ENCODE measurements around the gene FAM187B.
A peak's percentile ranks its signal among the peaks of the same experiment; 100 is the strongest.
"Not testable (repeated sequence)": the region's sequence is repeated elsewhere in the genome, so short reads cannot be mapped to it uniquely, and the experiment has no call there.

Gene FAM187B

DNA sequence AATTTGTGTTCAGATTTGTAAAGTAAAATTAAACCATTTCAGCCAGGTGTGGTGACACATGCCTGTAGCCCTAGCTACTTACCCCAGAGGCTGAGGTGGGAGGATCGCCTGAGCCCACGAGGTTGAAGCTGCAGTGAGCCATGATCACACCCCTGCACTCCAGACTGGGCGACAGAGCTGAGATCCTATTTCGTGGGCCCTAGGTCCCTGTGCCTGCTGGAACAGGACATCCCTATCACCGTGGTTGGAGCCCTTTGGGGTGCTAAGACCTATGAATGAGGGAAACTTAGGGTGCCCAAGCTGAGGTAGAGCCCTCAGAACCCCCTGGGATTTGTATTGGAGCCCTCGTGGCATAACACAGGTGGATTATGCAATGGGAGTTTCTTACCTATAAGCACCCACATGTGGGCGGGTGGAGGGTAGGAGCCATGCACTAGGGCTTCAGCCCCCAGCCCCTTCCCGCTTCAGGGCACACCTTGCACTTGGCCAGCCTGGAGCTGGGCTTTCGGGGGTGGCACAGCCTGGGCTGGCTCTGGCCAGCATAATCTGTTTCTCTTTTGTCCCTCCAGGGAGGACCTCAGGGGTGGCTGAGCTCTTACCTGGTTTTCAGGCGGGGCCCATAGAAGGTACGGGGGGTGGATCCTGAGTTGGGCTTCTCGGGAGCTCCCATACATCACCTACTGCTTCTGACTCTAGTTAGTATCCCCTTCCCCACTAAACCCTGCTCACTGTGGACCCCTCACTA, 33.0 kb upstream of the FAM187B start:
- no peak for DNase-seq

DNA sequence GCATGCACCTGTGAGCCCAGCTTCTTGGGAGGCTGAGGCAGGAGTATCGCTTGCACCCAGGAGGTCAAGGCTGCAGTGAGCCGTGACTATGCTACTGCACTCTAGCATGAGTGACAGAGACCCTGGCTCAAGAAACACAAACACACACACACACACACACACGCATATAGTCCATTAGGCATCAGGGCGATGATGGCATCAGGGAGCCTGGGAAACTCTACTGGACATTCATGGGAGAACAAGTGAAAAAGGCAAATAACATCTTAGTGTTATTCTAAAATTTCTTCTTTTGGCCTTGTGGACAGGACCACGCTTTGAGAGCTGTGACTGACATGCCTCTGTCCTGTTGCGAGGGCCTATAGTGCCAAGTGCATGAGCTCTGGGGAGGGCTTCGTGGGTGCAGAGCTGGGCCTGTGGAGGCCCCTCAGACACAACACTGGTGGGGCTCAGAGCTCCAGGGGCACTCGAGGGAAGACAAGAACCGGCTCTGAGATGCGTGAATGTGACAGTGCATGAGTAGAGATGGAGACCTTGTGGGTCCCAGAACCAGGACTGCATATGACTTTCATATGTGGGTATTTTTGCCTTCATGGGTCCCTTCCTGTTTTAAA, 32.3 kb upstream of the FAM187B start:
- no peak for DNase-seq

DNA sequence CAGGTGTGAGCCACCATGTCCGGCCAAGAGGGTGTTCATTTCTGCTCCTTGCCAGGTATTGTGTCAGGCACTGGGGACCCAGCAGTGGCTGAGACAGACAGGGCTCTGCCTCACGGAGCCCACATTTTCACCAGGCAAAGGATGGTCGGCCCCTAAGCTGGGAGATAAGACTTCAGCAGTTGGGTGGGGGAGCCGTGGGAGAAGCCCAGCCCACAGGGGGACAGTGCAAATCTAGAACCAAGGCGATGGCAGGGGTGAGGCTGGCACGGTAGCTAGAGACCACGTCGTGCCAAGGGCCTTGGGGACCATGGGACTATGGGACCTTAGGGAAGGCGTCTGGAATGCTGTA, 28.5 kb upstream of the FAM187B start:
- no peak for DNase-seq

- no peak for DNase-seq
These were observed 28.0 kb upstream of the FAM187B start for GRCh38 chr19:35256566-35256965.

GRCh38 chr19:35254341-35255297, 26.1 kb upstream of the FAM187B start:
- no peak for DNase-seq

DNA sequence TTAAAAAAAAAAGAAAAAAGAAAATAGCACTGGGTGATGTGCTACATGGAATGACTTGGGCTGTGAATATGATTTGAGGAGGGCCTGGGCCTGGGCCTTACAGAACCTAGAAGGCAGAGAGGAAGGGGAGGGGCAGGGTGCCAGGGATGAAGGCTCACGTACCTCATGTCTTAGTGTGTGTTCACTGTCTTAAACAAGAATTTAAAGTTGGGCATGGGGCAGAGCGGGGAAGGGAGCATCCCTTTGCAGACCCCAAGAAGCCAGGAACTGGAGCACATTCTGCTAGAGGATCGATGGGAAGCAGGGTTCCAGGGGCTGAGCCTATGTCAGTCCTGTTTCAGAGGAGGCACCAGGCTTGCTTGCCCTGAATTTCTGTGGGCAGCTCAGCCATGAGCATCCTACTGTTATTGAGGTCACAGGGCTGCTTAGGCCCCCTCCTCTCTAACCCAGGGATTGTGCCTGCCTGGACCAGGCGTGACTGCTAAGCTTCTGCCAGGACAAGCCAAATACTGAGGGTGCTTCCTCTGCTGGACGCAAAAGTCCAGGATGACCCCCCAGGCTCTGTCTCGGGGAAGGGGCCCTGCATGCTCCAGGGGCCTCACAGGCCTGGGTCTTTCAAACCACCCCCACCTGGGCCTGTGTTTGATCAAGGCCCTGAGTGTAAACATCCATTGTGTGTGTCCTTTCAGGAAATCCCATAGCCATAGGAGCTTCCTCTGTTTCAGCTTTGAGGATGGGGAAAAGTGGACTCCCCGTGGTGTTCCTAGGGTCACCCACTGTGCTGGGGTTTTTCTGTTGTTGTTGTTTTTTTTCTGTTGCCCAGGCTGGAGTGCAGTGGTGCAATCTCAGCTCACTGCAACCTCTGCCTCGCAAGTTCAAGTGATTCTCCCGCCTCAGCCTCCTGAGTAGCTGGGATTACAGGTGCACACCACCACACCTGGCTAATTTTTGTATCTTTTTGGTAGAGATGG, 25.1 kb upstream of the FAM187B start:
- DNase-seq, result peak; percentile 54

GRCh38 chr19:35251456-35251855, 22.9 kb upstream of the FAM187B start:
- no peak for DNase-seq

DNA sequence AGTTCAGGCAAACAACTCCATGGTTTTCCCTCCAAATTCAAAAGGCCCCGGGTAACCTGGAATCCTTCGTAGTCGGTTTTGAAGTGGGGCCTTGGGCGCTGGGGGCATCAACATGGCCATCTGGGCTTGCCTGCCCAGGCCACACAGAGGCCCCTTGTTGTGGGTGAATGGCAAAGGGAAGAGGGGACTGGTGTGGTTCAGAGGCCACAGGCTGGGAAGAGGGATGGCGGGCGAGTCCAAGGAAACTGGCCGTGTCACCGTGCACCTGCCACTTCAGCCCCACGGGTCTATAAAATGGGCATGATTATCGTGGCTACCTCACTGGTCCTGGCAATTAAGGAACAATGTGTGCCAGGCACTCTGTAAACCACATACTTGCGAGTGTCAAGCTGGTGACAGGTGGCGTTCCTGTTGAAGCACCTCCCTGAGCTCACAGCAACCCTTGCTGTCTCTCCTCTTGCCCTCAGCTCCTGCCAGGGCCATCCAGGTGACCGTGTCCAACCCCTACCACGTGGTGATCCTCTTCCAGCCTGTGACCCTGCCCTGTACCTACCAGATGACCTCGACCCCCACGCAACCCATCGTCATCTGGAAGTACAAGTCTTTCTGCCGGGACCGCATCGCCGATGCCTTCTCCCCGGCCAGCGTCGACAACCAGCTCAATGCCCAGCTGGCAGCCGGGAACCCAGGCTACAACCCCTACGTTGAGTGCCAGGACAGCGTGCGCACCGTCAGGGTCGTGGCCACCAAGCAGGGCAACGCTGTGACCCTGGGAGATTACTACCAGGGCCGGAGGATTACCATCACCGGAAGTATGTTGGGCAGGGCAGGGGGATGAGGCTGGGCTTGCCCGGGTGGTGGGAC, 21.5 kb upstream of the FAM187B start:
- peak; percentile 42 for DNase-seq

DNA sequence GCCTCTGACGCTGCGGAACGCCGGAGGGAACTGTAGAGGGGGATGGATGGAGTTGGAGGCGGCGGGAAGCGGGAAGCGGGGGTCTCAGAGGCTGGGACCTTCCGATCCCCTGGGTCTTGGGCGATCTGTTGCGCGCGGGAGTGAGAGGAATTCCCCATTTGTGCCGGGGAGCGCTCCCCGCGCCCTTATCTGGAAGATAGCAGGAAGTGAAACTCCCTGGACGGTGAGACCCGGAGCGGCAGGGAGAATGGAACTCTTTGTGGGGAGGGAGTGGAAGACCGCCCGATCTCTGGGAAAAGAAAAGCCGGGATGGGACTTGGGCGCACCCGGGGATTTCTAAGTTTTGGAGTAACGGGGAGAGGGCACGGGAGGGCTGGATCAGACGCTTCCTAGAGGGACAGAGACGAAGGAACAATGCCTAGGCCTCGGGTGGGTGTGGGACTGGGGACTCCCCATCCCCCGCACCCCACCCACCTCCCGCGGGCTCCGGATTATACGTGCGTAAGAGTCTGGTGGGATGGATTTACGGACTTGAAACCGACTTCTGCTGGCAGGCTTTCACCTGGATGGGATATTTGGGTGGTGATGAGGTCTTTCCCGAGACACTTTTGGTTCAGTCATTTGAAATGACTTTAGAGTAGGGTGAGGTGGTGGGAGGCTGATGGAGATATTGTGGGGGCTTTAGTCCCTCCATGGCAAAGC, 20.8 kb upstream of the FAM187B start:
- DNase-seq, result peak; percentile 80

GRCh38 chr19:35248310-35249145, 20.0 kb upstream of the FAM187B start, which contains the start of gene LSR:
Gene LSR (plus strand): TSS chr19:35249002. CDS start chr19:35249023, 21 bp downstream.
- peak; percentile 100 for DNase-seq

DNA sequence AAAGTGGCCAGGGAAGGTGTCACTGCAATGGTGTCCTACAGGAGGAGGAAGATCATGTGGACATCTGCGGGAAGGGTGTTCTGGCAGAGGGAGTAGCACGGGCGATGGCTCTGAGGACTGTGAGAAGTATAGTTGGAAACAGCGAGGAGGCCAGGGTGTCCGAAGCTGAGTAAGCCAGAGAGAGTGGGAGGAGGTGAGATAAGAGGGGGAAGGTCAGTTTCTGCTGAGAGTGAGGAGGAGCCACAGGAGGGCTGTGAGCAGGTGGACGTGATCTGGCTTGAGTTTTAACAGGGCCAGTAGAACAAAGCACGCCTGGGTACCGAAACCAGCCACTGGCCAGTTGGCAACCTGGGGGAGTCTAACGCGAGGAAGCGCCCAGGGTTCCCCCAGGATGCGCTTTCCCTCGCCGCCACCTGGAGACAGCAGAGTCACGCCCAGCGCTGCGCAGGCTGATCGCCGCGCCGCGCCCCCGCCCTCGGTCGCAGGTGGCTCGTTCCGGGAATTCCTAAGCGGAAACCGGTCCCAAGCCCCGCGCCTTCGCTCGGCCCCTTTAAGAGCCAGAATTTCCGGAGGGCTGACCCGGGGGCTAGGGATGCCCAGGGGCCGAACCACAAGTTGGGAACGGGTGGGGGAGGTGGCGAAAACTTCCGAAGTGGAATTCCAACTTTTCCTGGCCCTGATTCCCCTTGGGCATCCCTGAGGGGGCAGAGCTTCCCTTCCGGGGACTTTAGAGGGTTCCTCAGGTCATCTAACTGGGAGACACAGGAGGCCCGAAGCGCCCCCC, 19.2 kb upstream of the FAM187B start:
- DNase-seq, result peak; percentile 99

- DNase-seq, result no peak
These were observed 18.0 kb upstream of the FAM187B start for GRCh38 chr19:35246466-35247092.

- DNase-seq, result no peak
These were observed 12.9 kb upstream of the FAM187B start for GRCh38 chr19:35241417-35241816.

GRCh38 chr19:35240327-35240726, 11.8 kb upstream of the FAM187B start:
- DNase-seq, result no peak

- not testable (repeated sequence) for DNase-seq
These were observed 11.1 kb upstream of the FAM187B start for GRCh38 chr19:35239597-35239996.

GRCh38 chr19:35236638-35237400, 8.3 kb upstream of the FAM187B start:
- DNase-seq, result peak; percentile 36

GRCh38 chr19:35232912-35233311, 4.4 kb upstream of the FAM187B start:
- peak; percentile 53 for DNase-seq

All from DMS53 (cell line).